CD4-positive, CD25-positive, alpha-beta regulatory T cell (primary cell): ENCODE data around the gene EHMT1. TPM values are rescaled to one million over a fixed set of nuclear protein-coding genes. Genes with fewer than 3 reads are reported as not detected.

Experiments used
- ATAC-seq, 2 donors: fragments of 150-1000 bp; cut with Tn5 transposase; one replicate each; pipeline ENCODE4 v1.10.0; 2021; ENCODE audit warnings: low read depth in 2 of 2, moderate number of reproducible peaks in 2 of 2, moderate library complexity in 1 of 2
- DNase-seq, 3 donors: peaks; one replicate each; pipeline versions ENCODE4 v3.0.0 to v3.0.0-alpha.2; 2012 to 2022; ENCODE audit warnings: mixed read lengths in 1 of 3
- H3K27ac ChIP-seq: one replicate; pipeline ENCODE4 v1.7.0; 2013; ENCODE audit warnings: mild to moderate bottlenecking, low read length; ENCODE audit not compliant: insufficient read depth, poor library complexity, severe bottlenecking
- H3K27me3 ChIP-seq: one replicate; pipeline ENCODE4 v1.7.0; 2013; ENCODE audit warnings: low read length; ENCODE audit not compliant: control insufficient read depth, insufficient read depth
- H3K36me3 ChIP-seq: one replicate; pipeline ENCODE4 v1.7.0; 2013; ENCODE audit warnings: mild to moderate bottlenecking, low read length, moderate library complexity; ENCODE audit not compliant: control insufficient read depth, insufficient read depth
- H3K4me1 ChIP-seq: 2 replicates; pipeline ENCODE4 v1.7.0; 2013; ENCODE audit warnings: mild to moderate bottlenecking, low read length; ENCODE audit not compliant: insufficient read depth, control insufficient read depth, poor library complexity, severe bottlenecking
- H3K4me3 ChIP-seq: one replicate; pipeline ENCODE4 v1.7.0; 2013; ENCODE audit warnings: low read depth, mild to moderate bottlenecking, low read length, moderate library complexity
- H3K9me3 ChIP-seq, 2 experiments: 1 replicate in 1 of 2; 2 replicates in 1 of 2; pipeline ENCODE4 v1.7.0; 2013; ENCODE audit warnings: low read length in 2 of 2, mild to moderate bottlenecking in 1 of 2, moderate library complexity in 1 of 2; ENCODE audit not compliant: control insufficient read depth in 2 of 2
- H3K27ac Mint-ChIP-seq, 3 donors: one replicate each; pipeline ENCODE4 v1.8.0; 2020 to 2022; ENCODE audit warnings: mild to moderate bottlenecking in 3 of 3, mixed read lengths in 3 of 3, moderate library complexity in 2 of 3
- H3K27me3 Mint-ChIP-seq: one replicate; pipeline ENCODE4 v1.8.0; 2022; ENCODE audit warnings: mild to moderate bottlenecking, mixed read lengths
- H3K36me3 Mint-ChIP-seq: one replicate; pipeline ENCODE4 v1.8.0; 2020; ENCODE audit warnings: mixed read lengths
- H3K4me1 Mint-ChIP-seq, 4 donors: one replicate each; pipeline ENCODE4 v1.8.0; 2020 to 2022; ENCODE audit warnings: mixed read lengths in 4 of 4, mild to moderate bottlenecking in 1 of 4
- H3K4me3 Mint-ChIP-seq, 4 donors: one replicate each; pipeline ENCODE4 v1.8.0; 2020 to 2022; ENCODE audit warnings: mild to moderate bottlenecking in 4 of 4, mixed read lengths in 4 of 4, moderate library complexity in 3 of 4
- H3K9me3 Mint-ChIP-seq, 7 donors: one replicate each; pipeline ENCODE4 v1.8.0; 2020 to 2022; ENCODE audit warnings: mixed read lengths in 7 of 7, mild to moderate bottlenecking in 3 of 7, moderate library complexity in 2 of 7
- polyA plus RNA-seq, 4 donors: library from polyadenylated mRNA; unstranded; fragments of 300-500 nt; fragmentation: Illumina TruSeq; gene quantifications; one replicate each; pipeline ENCODE4 v1.2.3, GENCODE V29; 2021
- total RNA-seq: library from RNA; stranded (reverse); gene quantifications from one replicate; pipeline ENCODE4 v1.2.3, GENCODE V29; 2022

EHMT1 gene
- total and polyA plus RNA-seq, 5 donors from 2014 or later, result 17.9 to 142 (median 20.0) TPM

DNA sequence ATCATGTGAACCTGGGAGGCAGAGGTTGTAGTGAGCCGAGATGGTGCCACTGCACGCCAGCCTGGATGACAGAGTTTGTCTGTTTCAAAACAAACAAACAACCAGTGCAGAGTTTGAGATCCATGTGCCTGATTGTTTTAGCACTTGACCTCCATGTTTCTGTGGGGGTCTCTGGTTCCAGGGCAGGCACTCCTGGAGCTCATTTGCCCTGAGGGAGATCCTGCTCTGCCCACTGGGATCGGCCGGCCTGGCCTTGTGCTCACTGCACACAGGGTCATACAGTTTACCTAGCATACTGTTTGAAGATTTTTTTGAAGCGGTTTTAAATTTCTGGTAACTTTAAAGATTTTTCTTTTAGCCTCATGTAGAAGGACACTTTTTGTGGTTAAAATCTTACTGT is 78.4 kb downstream of the EHMT1 start:
- Histone ChIP-seq H3K27me3 (no peaks in the 10 kb centered on the region), H3K36me3 (peaks cover 3% of the 10 kb centered on the region), H3K4me1 (no peaks in the 10 kb centered on the region), H3K27ac (no peak overlapping the region), H3K9me3 (peaks cover 2 to 3% of the 10 kb centered on the region in 2 experiments), H3K4me3 (no peak overlapping the region)
- H3K27me3 Mint-ChIP-seq, result no peaks in the 10 kb centered on the region
- no peak overlapping the region for H3K4me3 Mint-ChIP-seq
- peaks cover 17% of the 10 kb centered on the region for H3K36me3 Mint-ChIP-seq
- H3K27ac Mint-ChIP-seq, result no peak overlapping the region
- ATAC-seq (no peak), DNase-seq (no peak)
- H3K4me1 Mint-ChIP-seq, result peaks cover 19 to 61% (median 41%) of the 10 kb centered on the region in 4 donors
- H3K9me3 Mint-ChIP-seq, result peaks cover 0 to 5% (median 0%) of the 10 kb centered on the region in 7 donors

- Histone ChIP-seq H3K27ac (no peak overlapping the region), H3K4me1 (no peaks in the 10 kb centered on the region), H3K4me3 (no peak overlapping the region), H3K9me3 (peaks cover 6 to 9% of the 10 kb centered on the region in 2 experiments), H3K36me3 (peaks cover 4% of the 10 kb centered on the region), H3K27me3 (no peaks in the 10 kb centered on the region)
- Mint-ChIP-seq H3K4me1 (peaks cover 19 to 57% (median 37%) of the 10 kb centered on the region in 4 donors), H3K4me3 (no peak overlapping the region), H3K36me3 (peaks cover 14% of the 10 kb centered on the region), H3K27ac (peak overlapping the region in 1 of 3 donors; percentile 59), H3K27me3 (no peaks in the 10 kb centered on the region), H3K9me3 (peaks cover 0 to 11% (median 0%) of the 10 kb centered on the region in 7 donors)
- DNase-seq, result no peak
- ATAC-seq, result no peak
These were observed 79.0 kb downstream of the EHMT1 start for GRCh38 chr9:137697832-137698231.

GRCh38 chr9:137700911-137701310 is 82.1 kb downstream of the EHMT1 start:
- Mint-ChIP-seq H3K27me3 (no peaks in the 10 kb centered on the region), H3K36me3 (peaks cover 27% of the 10 kb centered on the region), H3K4me3 (no peak overlapping the region), H3K27ac (peak overlapping the region in 1 of 3 donors; percentile 72), H3K9me3 (peaks cover 0 to 25% (median 4%) of the 10 kb centered on the region in 7 donors), H3K4me1 (peaks cover 37 to 64% (median 44%) of the 10 kb centered on the region in 4 donors)
- Histone ChIP-seq H3K36me3 (peaks cover 3% of the 10 kb centered on the region), H3K27ac (no peak overlapping the region), H3K4me3 (no peak overlapping the region), H3K27me3 (no peaks in the 10 kb centered on the region), H3K9me3 (peaks cover 12 to 19% of the 10 kb centered on the region in 2 experiments), H3K4me1 (peaks cover 11% of the 10 kb centered on the region)
- no peak for DNase-seq
- no peak for ATAC-seq

- DNase-seq (no peak), ATAC-seq (no peak)
- Histone ChIP-seq H3K4me1 (peaks cover 26% of the 10 kb centered on the region), H3K27me3 (no peaks in the 10 kb centered on the region), H3K4me3 (no peak overlapping the region), H3K27ac (no peak overlapping the region), H3K9me3 (peaks cover 12 to 19% of the 10 kb centered on the region in 2 experiments), H3K36me3 (peaks cover 3% of the 10 kb centered on the region)
- Mint-ChIP-seq H3K9me3 (peaks cover 0 to 25% (median 4%) of the 10 kb centered on the region in 7 donors), H3K4me1 (peaks cover 27 to 65% (median 38%) of the 10 kb centered on the region in 4 donors), H3K27ac (no peak overlapping the region), H3K36me3 (peaks cover 22% of the 10 kb centered on the region), H3K4me3 (peak overlapping the region in 1 of 4 donors; percentile 39), H3K27me3 (no peaks in the 10 kb centered on the region)
These were observed 84.0 kb downstream of the EHMT1 start for GRCh38 chr9:137702615-137703379.

DNA sequence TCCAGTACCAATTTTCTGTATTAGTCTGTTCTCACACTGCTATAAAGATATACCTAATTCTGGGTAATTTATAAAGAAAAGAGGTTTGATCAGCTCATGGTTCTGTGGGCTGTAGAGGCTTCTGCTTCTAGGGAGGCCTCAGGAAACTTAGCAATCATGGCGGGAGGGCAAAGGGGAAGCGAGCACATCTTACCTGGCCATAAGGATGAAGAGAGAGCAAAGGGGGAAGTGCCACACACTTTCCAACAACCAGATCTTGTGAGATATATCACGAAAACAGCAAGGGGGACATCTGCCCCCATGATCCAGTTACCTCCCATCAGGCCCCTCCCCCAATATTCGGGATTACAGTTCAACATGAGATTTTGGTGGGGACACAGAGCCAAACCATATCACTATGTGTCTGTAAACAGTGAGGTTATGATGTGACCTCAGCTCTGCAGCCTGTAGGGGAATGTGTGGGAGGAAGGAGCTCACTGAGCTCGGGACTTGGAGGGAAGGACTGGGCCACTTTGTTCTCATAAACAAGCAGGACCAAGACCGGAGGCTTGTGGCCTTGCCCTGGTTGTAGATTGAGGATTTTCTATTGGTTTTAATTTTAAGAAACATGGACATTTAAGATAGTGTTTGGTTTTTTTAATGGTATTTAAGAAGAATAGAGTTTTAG is 85.2 kb downstream of the EHMT1 start:
- H3K36me3 ChIP-seq, result peaks cover 3% of the 10 kb centered on the region
- Mint-ChIP-seq H3K9me3 (peaks cover 0 to 25% (median 4%) of the 10 kb centered on the region in 7 donors), H3K4me3 (peak overlapping the region in 1 of 4 donors; percentile 39), H3K4me1 (peaks cover 31 to 67% (median 42%) of the 10 kb centered on the region in 4 donors), H3K36me3 (peaks cover 22% of the 10 kb centered on the region), H3K27ac (peak overlapping the region in 2 of 3 donors; percentile 3 to 39), H3K27me3 (no peaks in the 10 kb centered on the region)
- DNase-seq, result no peak
- ATAC-seq, result no peak
- peaks cover 30% of the 10 kb centered on the region for H3K4me1 ChIP-seq
- no peaks in the 10 kb centered on the region for H3K27me3 ChIP-seq
- no peak overlapping the region for H3K27ac ChIP-seq
- no peak overlapping the region for H3K4me3 ChIP-seq
- peaks cover 12 to 19% of the 10 kb centered on the region in 2 experiments for H3K9me3 ChIP-seq

- peak overlapping the region; percentile 38 to 83 (median 73) for H3K27ac Mint-ChIP-seq
- H3K9me3 Mint-ChIP-seq, result peaks cover 0 to 25% (median 4%) of the 10 kb centered on the region in 7 donors
- H3K4me1 Mint-ChIP-seq, result peaks cover 29 to 62% (median 36%) of the 10 kb centered on the region in 4 donors
- peak in 2 of 3 donors; percentile 12 to 72 for DNase-seq
- H3K36me3 Mint-ChIP-seq, result peaks cover 22% of the 10 kb centered on the region
- peak overlapping the region; percentile 41 for H3K27ac ChIP-seq
- peak overlapping the region; percentile 45 to 85 (median 58) for H3K4me3 Mint-ChIP-seq
- peaks cover 12 to 19% of the 10 kb centered on the region in 2 experiments for H3K9me3 ChIP-seq
- peak overlapping the region; percentile 33 for H3K4me3 ChIP-seq
- H3K4me1 ChIP-seq, result peaks cover 33% of the 10 kb centered on the region
- no peaks in the 10 kb centered on the region for H3K27me3 ChIP-seq
- peak; percentile 65 to 73 for ATAC-seq
- peaks cover 3% of the 10 kb centered on the region for H3K36me3 ChIP-seq
- H3K27me3 Mint-ChIP-seq, result no peaks in the 10 kb centered on the region
These were observed 86.6 kb downstream of the EHMT1 start for GRCh38 chr9:137705443-137705863.

DNA sequence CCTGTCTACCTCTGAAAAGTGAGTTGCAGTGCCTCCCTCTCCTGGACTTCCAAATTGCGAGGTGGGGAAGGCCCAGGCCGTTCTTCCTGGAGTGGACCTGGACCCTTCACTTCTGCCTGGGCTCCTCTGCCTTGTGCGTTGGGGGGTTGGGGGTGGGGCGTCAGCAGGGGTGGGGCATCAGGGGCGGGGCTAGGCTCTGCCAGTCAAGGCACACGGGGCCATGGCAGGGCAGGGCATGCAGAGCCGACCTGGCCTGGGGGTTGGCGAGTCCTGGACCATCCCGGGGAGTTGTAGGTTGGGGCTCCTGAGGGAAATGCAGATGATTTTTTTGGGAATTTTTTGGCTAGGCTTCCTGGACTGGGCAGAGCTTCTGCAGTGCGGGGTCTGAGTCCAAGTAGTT is 87.1 kb downstream of the EHMT1 start:
- Histone ChIP-seq H3K4me1 (peaks cover 33% of the 10 kb centered on the region), H3K27ac (peak overlapping the region; percentile 41), H3K9me3 (peaks cover 12 to 19% of the 10 kb centered on the region in 2 experiments), H3K27me3 (no peaks in the 10 kb centered on the region), H3K36me3 (peaks cover 4% of the 10 kb centered on the region), H3K4me3 (peak overlapping the region; percentile 33)
- Mint-ChIP-seq H3K36me3 (peaks cover 18% of the 10 kb centered on the region), H3K4me1 (peaks cover 24 to 59% (median 33%) of the 10 kb centered on the region in 4 donors), H3K27me3 (no peaks in the 10 kb centered on the region), H3K4me3 (peak overlapping the region in 3 of 4 donors; percentile 60 to 85 (median 71)), H3K9me3 (peaks cover 0 to 22% (median 4%) of the 10 kb centered on the region in 7 donors), H3K27ac (peak overlapping the region; percentile 38 to 60 (median 46))
- DNase-seq (no peak), ATAC-seq (no peak)
